Lower leg skin (tissue), 4 donors: ENCODE measurements around the gene MAST3. TPM values are rescaled to one million over a fixed set of nuclear protein-coding genes. Genes with fewer than 3 reads are reported as not detected.

Experiments used
- DNase-seq, 2 donors: peaks; one replicate each; pipeline ENCODE4 v3.0.0-alpha.2; 2019; ENCODE audit warnings: low spot score in 2 of 2
- H3K4me3 ChIP-seq: fragments of 200-600 bp; sonication (generic); 2 replicates; pipeline ENCODE4 v1.5.1; 2017; ENCODE audit warnings: mild to moderate bottlenecking, low read depth; ENCODE audit not compliant: poor library complexity, severe bottlenecking
- CTCF ChIP-seq, 3 donors: fragments of 450-650 bp; IDR thresholded peaks; one replicate each; pipeline ENCODE4 v1.5.1; 2016; ENCODE audit warnings: antibody characterized with exemption in 3 of 3, mild to moderate bottlenecking in 3 of 3, moderate library complexity in 2 of 3
- POLR2A ChIP-seq, 2 donors: fragments of 450-650 bp; IDR thresholded peaks; one replicate each; pipeline ENCODE4 v1.6.1; 2016 to 2017; ENCODE audit warnings: antibody characterized with exemption in 2 of 2, mild to moderate bottlenecking in 1 of 2, moderate library complexity in 1 of 2
- WGBS, 2 donors: methylation state at CpG; one replicate each; pipeline ENCODE4 v1.1.5; 2018; 5-methylcytosine and 5-hydroxymethylcytosine counted together
- intact Hi-C: fragments of 100-400 bp; cut with DNase I; formaldehyde crosslinking; loops from one replicate; pipeline ENCODE4 v1.15.0; 2023; ENCODE audit warnings: low total_unique reads
- total RNA-seq, 4 donors: library from RNA; depleted of rRNA; stranded (reverse); fragments of >200 nt; gene quantifications; one replicate each; pipeline ENCODE4 v1.1.0, GENCODE V29; 2016

The MAST3 gene
- total RNA-seq, 4 donors from 2014 or later: 12.9 to 19.8 (median 17.0) TPM

GRCh38 chr19:18143902-18144301 lies 46.3 kb downstream of the MAST3 start:
- intact Hi-C loops: no loop called here
- 84 to 100% methylated on average over 2 to 3 of the region's 3 CpGs for WGBS, 2 donors
- DNase-seq: no peak
- H3K4me3 ChIP-seq: no peak overlapping the region
- TF ChIP-seq CTCF (IDR thresholded peaks at IDR 0.05) (no peak), POLR2A (IDR thresholded peaks at IDR 0.05) (no peak)

- intact Hi-C loops: no loop called here
- no peak overlapping the region for H3K4me3 ChIP-seq
- 83 to 91% methylated on average over 12 to 14 of the region's 16 CpGs for WGBS, 2 donors
- DNase-seq: no peak
- TF ChIP-seq POLR2A (IDR thresholded peaks at IDR 0.05) (no peak), CTCF (IDR thresholded peaks at IDR 0.05) (no peak)
These were observed 46.8 kb downstream of the MAST3 start for GRCh38 chr19:18144361-18144760.

DNA sequence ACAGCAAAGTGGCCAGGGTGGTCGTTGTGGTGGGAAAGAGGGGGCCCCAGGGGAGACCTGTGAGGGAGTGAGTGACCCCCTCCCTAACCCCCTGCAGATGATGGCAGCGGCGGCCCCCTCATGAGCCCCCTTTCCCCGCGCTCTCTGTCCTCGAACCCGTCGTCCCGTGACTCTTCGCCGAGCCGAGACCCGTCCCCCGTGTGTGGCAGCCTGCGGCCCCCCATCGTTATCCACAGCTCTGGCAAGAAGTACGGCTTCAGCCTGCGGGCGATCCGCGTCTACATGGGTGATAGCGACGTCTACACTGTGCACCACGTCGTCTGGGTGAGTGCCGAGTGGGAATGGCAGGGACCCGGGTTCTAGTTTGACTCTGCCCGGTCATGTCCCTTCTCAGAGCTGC lies 47.3 kb downstream of the MAST3 start:
- intact Hi-C loops: no loop called here
- DNase-seq: no peak
- WGBS, 2 donors: 96 to 98% methylated on average over 28 of the region's 28 CpGs
- no peak overlapping the region for H3K4me3 ChIP-seq
- TF ChIP-seq POLR2A (IDR thresholded peaks at IDR 0.05) (no peak), CTCF (IDR thresholded peaks at IDR 0.05) (no peak)

GRCh38 chr19:18145391-18145999 lies 47.9 kb downstream of the MAST3 start:
- TF ChIP-seq POLR2A (IDR thresholded peaks at IDR 0.05) (no peak), CTCF (IDR thresholded peaks at IDR 0.05) (no peak)
- no peak overlapping the region for H3K4me3 ChIP-seq
- DNase-seq: no peak
- 93 to 94% methylated on average over 13 to 19 of the region's 19 CpGs for WGBS, 2 donors
- intact Hi-C loops: no loop called here

GRCh38 chr19:18147396-18147795 lies 49.8 kb downstream of the MAST3 start:
- intact Hi-C loops: no loop called here
- 91 to 92% methylated on average over 13 of the region's 13 CpGs for WGBS, 2 donors
- DNase-seq: no peak
- no peak overlapping the region for H3K4me3 ChIP-seq
- TF ChIP-seq CTCF (IDR thresholded peaks at IDR 0.05): no peak
- TF ChIP-seq POLR2A (IDR thresholded peaks at IDR 0.05): no peak

GRCh38 chr19:18149596-18149975 lies 52.0 kb downstream of the MAST3 start:
- no peak for DNase-seq
- WGBS, 2 donors: 55 to 57% methylated on average over 14 to 16 of the region's 16 CpGs
- intact Hi-C loops: no loop called here
- TF ChIP-seq CTCF (IDR thresholded peaks at IDR 0.05) (no peak), POLR2A (IDR thresholded peaks at IDR 0.05) (no peak)
- no peak overlapping the region for H3K4me3 ChIP-seq
